Measurements from ENCODE around the gene COL5A1.
"Not testable (repeated sequence)": the region's sequence is repeated elsewhere in the genome, so short reads cannot be mapped to it uniquely, and the experiment has no call there.

The COL5A1 gene

DNA sequence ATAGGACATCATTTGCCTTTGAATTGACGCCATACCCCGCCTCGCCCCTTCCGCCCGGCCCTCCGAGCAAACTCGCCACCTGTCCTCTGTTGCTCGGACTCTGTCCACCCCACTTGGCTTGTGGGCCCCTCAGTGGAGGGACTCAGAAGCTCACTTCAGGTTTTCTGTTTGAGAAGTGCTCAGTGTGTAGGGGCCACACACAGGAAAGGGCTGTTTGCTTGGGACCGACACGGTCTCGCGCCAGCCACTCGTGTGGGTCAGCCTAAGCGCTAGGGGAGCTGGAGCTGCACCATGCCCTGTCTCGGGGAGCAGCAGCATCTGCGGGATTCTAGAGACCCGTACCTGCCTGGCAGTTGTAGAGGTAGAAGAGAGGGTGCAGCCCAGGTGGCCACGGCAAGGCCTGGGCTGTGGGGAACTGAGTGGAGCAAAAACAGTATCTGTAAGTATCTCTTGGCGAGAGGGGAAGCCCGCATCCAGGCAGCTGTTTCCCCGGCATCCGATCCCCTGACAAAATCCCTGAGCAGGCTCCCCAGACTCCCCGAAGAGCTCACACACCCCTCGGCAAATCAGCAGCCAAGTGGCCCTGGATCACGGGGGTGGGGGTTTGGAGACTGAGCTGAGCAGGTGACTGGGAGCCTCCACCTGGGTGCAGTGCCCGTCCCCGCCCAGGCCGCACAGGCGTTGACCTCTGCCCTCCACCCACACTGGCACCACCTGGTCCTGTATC is 52.2 kb downstream of the COL5A1 start:
- DNase-seq, result no peak

DNA sequence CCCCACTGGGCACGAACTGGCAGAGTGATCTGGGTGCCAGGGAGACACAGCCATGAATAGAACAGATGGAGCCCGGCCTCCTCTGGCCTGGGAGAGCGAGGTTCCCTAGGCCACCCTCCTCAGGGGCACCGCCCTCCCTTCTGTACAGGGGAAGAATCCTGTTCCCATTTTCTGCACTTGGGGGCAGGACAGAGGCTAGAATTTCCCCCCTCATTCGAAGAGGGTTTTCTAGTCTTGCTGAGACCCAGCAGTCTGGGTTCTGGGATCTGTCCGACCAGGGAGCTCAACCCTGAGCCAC is 52.7 kb downstream of the COL5A1 start:
- DNase-seq, result no peak

DNA sequence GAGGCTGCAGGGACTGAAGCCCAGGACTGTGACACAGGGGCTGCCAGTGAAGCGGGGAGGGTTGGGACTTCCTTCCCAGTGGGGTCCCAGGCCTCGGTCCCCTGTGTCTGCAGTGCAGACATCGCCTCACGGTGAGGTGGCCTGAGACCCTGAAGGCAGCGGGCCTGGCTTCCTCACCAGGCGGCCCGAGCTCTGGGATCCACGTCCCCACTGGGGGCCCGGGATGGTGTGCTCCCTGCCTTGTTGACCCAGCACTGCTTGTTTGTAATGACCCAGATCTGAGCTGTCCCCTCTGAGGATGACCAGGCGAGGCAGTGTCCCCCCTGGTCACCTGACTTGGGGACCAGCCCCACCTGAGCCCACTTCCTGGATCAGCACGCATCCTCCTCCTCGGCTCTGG is 53.1 kb downstream of the COL5A1 start:
- no peak for DNase-seq

DNA sequence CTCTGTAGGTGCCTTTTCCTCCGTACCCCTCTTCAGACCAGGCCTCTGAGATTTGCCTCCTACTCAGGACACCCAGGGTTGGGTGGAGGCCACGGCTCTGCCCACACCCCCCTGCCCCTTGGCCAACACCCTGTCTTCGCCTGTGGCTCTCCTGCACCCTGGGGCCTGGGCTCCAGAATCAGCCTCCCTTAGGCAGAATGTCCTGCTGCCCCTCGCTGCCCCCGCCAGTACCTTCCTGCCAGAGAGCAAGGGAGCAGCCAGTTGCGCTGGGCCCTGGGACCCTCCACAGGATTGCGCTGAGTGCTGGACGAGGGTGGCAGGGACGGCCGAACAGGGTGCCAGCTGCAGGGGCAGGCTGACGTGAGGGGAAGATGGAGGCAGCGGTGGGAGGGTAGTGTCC is 53.5 kb downstream of the COL5A1 start:
- no peak for DNase-seq

DNA sequence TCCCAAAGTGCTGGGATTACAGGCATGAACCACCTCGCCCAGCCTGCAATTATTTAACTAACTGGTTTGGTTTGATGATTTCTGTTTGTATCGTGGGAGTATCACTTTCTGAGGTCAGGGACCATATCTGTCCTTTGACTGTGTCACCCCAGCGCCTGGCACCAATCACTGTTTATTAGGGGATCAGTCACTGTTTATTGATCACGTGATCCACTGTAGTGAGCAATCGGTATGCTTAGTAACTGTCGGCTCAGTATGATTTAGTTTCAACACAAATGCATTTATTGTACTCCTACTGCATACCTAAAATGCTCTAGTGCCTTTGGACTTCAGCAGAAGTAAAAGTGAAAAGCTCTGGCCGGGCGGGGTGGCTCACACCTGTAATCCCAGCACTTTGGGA is 54.8 kb downstream of the COL5A1 start:
- DNase-seq, result no peak

DNA sequence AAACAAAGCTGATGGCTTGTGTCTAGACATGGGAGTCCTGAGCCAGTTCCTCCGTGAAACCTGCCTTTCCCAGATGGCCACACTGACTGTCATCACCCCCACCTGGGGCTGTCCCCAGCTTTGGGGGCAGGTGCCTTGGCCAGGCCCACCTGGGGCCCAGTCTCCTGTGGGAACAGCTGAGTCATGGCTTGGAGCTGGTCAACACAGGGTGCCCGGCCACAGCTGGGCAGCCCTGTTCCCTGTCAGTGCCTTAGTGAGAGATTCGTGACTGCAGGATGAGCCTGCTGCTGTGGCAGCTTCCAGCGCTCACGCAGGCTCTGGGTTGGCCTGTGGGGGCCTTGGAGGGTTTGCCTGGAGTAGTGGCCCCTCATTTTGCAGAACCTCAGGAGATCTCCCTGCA is 56.5 kb downstream of the COL5A1 start:
- DNase-seq, result no peak

DNA sequence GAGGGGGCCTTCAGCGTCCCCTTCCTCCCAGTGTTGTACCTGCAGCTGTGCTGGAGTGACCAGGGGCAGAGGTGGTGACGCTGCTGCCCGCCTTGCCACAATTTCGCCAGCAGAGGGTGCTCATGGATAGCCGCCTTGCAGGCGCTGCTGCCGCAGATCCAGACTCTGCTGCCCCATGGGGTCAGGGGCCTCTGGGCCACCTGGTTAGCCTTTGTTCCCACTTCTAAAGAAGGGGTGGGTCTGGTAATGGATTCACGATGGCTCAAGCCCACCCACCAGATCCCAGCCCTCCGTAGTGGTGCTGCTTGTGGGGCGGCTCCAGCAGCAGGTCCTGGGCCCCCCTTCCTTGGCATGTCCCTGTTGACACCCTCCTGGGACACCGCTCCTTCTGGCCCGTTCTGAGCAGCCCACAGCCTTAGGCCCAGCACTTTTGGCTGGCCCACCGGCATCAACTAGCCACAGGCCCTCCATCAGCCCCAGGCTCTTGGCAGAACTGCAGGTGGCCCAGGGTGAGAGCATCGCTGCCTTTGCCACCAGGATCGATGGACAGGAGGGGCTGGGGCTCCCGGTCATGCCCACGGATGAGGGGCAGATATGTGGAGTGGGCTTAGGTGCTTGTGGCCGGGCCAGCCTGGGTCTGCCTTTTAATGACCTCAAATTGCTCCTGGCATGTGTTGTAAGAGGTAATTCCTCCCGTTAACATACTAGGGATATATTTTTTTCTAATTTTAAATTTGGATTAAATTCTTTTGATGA is 57.2 kb downstream of the COL5A1 start:
- peak; percentile 78 for DNase-seq

DNA sequence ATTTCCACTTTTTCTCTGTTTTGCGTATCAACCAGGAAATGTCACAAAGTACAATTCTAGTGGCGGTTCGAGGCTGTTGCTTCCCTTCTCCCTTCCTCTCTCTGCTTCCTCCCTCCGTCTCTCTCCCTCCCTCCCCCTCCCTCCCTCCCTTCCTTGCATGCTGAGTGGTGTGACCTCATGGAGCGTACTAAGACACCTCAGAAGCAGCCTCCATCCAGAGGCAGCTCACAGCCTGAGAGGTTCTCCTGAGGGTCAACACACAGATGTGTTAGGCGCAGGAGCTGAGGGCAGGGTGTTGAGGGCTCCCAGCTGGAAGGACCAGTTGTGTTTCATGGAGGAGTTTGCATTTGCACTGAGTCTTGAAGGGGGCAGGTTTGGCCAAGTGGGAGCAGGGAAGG is 57.7 kb downstream of the COL5A1 start:
- no peak for DNase-seq

DNA sequence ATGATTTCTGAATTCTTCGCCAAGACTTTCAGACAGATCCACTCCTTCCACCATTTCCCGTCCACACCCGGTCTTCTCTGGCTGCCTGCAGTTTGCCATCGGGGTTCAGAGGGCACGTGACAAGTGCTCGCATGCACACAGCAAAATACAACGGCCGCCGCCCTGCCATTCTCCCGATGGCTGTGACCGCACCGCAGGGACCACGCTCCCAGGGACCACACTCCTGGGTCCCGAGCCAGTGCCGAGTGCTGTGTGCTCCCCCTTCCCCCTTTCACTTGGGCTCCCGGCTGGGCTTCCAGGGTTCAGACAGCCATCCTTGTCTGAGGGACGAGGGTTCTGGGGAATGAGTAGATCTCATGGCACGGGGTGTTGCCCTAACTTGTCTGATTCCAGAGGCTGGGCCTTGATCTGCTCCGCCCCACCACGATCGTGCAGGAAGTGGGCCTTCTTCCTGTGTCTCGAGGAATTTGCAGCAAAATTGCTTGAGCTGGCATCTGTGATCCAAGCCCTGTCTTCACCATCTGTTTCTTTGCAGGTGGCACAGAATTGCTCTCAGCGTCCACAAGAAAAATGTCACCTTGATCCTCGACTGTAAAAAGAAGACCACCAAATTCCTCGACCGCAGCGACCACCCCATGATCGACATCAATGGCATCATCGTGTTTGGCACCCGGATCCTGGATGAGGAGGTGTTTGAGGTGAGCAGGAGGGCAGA is 59.2 kb downstream of the COL5A1 start:
- DNase-seq, result no peak

DNA sequence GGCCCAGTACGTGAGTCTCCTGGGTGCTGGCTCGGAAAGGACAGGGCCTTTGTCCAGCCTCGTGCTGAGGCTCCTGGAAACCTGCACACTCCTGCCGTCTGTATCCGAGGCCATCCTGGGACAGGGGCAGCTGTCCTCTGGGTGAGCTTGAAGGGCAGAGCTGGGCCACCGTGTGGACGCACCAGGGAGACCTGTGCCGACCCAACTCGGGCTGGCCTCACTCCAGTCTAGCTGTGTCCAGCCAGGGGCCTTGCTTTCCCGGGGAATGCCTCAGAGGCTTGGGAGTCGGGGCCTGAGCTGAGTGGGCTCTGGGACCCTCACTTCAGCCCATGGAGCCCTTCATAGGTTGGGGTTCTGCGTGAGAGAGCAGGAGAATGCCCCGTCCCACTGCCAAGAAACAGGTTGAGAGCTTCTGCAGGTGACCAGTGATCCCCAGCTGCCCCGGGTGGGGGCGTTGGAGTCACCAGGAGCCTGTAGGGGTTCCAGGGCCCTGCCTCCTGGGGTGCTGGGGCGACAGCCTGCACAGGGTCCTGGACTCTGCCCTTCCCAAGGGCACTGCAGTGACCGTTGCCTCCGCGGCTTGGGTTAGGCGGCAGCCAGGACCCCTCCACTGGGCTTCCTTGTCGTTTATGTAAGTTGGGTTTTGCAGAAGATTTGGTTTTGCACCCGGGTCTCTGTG is 60.1 kb downstream of the COL5A1 start:
- no peak for DNase-seq

DNA sequence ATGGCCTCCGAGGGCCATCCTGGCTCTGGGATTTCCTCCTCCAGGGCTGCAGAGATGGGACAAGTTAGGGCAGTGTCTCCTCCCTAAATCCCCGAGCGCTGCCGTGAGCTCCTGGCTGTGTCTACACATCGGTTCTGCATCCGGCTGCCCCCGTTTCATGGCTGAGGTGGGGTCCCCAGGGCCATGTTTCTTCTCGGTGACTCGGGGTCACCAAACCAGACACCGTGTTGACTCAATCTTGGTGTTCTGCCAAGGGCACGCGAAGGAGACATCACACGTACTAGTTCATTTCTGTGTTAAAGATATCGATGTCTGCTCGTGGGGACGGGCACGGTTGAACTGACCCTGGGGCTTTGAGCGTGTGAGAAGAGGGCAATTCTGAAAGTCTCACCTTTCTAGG is 60.7 kb downstream of the COL5A1 start:
- DNase-seq, result no peak

DNA sequence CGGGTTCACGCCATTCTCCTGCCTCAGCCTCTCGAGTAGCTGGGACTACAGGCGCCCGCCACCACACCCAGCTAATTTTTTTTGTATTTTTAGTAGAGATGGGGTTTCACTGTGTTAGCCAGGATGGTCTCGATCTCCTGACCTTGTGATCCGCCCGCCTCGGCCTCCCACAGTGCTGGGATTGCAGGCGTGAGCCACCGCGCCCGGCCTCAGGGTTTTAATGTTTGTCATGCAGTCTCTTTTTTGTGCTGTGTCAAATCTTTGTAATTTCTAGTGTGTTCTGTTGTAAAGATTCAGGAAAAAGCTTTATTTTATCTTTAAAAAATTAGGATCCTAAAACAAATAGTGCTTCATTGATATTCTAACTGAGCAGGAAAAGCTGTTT is 62.1 kb downstream of the COL5A1 start:
- not testable (repeated sequence) for DNase-seq

DNA sequence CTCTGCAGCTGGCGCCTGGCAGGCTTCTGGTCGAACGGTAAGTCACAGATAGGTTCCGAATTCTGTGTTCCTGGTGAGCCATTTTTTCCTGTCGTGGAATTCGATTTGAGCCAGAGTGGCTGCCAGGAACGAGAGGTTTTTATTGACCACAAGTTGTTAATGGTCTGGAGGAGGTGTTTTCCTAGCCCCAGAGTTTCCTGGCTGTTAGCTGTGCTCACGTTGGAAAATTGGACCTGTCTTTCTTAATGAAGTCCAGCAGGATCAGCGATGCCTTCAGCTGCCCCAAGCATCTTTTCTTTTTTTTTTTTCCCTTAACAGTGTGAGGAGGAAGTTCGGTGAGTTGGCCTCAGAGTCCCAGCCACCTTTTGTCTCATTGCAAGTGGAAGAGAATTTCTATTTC is 62.9 kb downstream of the COL5A1 start:
- no peak for DNase-seq

DNA sequence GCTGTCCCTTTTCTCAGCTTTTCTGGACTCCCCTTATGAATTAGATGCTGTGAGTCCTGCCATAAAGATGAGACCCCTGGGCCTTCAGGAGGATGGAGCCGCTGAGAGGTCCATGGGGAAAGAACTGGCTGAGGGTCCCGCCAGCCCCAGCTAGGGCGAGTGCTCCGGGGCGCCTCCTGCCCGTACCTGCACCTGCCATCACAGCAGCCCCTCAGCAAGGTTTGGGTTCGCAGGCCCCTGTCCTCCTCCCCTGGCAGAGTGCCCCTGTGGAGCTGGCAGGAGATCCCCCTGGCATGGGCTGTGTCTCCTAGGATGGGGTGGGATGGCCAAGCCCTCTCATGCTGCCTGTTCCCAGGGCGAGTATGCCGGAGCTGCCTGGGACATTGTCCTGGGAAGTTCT is 64.2 kb downstream of the COL5A1 start:
- no peak for DNase-seq

DNA sequence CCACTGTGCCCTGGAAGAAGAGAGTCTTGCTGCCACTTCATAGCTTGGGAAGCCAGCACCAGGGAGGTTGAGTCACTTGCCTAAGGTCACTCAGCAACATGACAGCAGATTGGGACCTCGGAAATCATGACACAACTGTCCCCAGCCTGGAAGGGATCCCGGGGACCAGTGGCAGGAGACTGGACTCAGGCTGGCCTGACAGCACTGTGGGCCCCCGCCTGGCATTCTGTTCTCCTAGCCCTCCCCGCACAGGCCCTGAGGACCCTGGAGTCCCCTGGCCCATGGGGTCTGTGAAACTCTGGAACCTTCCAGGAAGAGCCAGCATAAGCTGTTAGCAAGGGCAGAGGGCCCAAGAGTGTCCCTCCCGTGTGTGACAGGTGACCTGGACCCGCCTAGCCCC is 64.9 kb downstream of the COL5A1 start:
- no peak for DNase-seq

DNA sequence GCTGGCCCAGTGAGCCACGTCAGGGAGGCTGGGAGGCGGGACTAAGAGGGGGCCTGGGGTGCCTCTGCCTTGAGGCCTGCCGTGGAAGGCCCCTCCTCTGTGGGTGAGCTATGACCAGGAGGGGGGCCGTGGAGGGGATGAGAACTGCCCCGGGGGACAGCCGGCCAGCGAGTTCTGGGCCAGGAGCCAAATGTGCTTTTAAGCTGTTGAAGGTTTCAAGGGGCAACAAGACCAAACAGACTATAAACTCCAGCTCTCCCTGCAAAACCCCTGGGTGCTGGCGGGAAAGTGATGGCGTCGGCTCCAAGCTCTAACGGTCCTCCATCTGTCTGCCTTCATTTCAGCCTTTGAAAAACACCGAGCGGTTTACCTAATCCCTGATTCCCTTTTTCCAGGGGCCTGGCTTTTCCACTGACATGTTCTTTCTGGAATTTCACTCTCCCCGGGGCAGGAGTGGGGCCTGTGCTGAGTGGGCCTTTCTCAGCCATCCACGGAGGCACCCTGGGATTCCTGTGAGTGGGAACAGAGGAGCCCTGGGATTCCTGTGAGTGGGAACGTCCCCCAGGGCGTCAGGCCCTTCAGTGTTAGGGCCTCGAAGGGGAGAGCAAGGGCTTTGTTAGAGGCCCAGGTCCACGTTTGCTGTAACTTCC is 65.6 kb downstream of the COL5A1 start:
- DNase-seq, result no peak

DNA sequence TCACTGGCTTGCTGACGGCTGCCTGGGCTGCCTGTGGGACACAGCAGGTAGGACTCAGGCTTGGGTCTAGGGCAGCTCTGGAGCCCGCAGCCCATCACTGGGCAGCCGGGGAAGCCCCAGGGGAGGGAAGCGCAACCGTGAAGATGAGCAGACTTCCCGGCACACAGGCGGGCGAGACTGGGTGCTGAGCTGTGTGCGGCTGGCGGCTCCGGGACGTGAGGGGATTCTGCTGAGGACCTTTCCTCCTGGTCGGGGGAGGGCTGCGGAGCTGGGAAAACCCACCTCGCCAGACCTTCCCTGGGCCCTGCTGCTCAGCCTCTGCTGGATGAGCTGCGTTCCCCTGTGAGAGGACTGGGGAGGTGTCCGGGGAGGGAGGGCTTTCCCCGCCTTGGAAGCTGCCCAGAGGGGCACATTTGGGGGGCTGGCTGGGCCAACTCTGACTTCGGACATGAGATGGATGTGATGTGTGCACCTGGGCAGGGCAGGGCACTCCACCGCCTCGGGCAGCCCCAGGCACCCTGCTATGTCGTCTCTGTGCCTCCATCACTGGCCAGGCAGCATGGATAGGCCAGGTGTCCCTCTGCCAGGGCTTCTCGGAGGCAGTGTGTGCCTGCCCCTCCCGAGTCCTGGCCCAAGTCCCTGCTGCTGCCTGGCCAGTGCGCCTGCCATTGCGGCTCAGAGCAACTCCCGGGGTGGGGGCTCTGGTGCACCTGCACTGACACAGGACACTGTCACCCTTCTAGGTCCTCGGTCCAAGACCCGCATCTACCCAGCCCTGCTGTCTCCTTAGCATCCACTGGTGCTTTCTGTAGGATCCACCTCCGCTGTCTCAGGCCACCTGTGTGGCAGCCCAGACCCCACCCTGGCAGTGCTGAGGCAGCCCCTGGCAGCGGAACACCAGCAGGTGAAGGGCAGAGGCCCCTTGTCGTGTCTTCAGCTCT is 66.4 kb downstream of the COL5A1 start:
- no peak for DNase-seq

DNA sequence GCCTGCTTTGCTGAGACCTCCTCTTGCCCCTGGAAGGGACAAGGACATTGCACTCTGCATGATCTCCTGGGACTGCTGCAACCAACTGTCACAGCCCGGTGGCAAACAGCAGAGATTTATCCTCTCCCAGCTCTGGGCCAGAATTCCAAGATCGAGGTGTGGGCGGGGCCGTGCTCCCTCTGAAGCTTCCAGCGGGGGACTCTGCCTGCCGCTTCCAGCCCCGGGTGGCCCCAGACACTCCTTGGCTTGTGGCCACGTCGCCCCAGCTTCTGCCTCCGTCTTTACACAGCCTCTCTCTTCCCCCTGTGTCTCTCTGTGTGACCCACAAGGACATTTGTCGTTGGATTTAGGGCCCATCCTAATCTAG is 67.1 kb downstream of the COL5A1 start:
- DNase-seq, result no peak

DNA sequence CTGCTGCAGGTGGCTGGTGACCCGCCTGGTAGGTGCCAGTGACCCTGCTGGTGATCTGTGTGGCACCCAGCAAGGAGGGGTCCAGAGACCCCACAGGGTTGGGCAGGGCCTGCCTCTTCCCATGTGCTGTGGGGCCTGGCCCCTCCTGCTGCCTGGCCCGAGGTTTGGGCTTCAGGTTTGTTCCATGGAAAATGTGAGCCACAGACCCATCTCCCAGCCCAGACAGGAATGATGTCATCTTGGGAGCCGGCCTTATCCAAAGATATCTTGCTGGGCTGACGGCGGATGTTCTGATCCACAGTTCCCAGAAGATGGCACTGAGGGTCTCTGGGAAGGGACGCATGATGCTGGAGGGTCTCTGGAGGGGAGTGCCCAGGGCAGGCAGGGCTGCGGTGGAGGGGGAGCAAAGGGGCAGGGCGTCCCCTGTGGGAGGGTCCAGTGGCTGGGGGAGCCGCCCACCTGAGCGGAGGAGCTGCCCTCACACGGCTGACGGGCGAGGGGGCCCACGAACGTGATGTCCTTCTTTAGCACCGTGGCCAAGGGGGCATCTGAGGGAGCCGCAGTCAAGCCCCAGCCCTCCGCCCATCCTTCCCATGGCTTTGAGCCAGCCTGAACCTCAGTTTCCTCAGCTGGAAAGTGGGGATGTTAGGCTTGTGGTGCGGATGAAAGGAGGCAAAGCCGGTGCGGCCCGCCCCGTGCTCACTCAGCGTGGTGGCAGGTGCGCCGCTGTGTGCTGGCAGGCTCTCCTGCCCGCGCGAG is 68.1 kb downstream of the COL5A1 start:
- DNase-seq, result no peak

DNA sequence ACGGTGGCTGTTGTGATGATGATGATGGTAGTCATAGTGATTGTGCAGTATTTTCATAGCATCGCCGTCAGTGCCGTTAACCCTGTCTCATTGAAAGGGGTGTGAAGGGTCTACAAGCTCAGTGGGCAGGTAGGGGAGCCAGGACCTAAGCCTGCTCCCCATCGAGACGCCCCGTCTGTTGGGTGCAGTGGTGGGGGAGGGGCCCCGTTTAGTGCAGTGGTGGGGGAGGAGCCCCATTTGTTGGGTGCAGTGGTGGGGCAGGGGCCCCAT is 68.6 kb downstream of the COL5A1 start:
- DNase-seq, result no peak

DNA sequence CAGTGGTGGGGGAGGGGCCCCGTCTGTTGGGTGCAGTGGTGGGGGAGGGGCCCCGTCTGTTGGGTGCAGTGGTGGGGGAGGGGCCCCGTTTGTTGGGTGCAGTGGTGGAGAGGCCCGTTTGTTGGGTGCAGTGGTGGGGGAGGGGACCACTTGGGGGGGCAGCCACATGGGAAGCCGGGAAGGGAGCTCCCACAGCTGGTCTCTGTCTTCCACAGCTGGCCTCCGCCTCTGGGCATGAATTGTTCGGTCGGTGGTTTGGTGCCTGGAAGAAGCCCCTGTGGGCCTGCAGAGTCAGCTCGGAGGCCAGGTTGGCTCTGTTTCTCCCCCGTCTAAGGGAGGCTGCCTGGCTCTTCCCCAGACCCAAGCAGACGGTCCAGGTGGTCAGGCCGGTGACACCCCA is 69.3 kb downstream of the COL5A1 start:
- no peak for DNase-seq

DNA sequence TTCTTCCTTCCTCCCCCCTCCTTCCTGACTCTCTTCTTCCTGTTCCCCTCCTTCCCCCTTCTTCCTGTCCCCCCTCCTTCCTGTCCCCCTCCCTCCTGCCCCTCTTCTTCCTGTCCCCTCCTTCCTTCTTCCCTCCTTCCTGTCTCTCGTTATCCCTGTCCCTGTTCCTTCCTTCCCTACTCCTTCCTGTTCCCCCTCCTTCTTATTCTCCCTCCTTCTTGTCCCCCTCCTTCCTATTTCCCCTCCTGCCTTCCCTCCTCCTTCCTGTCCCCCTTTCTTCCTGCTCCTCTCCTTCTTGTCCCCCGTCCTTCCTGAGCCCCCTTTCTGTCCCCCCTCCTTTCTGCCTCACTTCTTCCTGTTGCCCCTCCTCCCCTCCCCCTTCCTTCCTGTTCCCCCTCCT is 70.6 kb downstream of the COL5A1 start:
- no peak for DNase-seq
